ENCODE data around the gene EIF2A. TPM values are rescaled to one million over a fixed set of nuclear protein-coding genes. Genes with fewer than 3 reads are reported as not detected.

Gene EIF2A
- total and polyA plus RNA-seq, 2 of the 13 experiments (the other 11 are each of a cell fraction or from before 2014, with no cell fraction given), result 124 to 139 TPM

DNA sequence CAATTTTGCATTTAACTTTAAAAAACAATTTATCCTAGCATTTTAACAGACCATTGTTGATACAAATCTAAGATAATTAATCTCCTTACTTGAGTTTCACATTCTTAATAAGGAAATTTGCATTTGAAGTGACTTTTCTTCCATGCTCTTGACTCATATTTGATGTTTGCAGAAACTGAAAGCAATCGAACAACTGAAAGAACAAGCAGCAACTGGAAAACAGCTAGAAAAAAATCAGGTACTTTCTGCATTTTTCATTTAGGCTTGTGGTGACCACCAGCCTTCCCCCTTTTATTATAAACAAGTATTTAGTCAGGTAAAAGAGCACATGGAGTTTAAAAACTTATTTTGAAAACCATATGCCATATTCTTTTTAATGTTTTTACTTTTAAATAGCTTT is 36.4 kb downstream of the EIF2A start:
- no peak overlapping the region for H3K4me2 ChIP-seq (ENCODE audit: low read depth, low read length)
- CTCF ChIA-PET (ENCODE audit: low intra/inter-chr PET ratio, low total read pairs), result no interaction called here
- no peak overlapping the region for H2AFZ ChIP-seq (ENCODE audit: low read length)
- H3K36me3 ChIP-seq (replicated peaks in 1 of 2; ENCODE audit: control insufficient read depth in 1 of 2, insufficient read depth in 2 of 2, low read length in 2 of 2), result peaks cover 1 to 54% of the 10 kb centered on the region in 2 experiments; a peak in 3 of 5 replicates
- H3K9me3 ChIP-seq (ENCODE audit: low read length), result no peaks in the 10 kb centered on the region
- H3K27me3 ChIP-seq (ENCODE audit: control insufficient read depth in 1 of 2, insufficient read depth in 2 of 2, low read length in 2 of 2), result no peaks in the 10 kb centered on the region
- H3K4me3 ChIP-seq (replicated peaks in 1 of 3; ENCODE audit: insufficient read depth in 1 of 3, low read depth in 2 of 3, low read length in 3 of 3), result no peak overlapping the region
- DNase-seq (ENCODE audit: low spot score), result no peak
- POLR2A ChIA-PET, result no interaction called here
- no peaks in the 10 kb centered on the region for H3K79me2 ChIP-seq (ENCODE audit: insufficient read depth, low read length)
- no peaks in the 10 kb centered on the region; the same call in 1 of the 2 replicates for H4K20me1 ChIP-seq (ENCODE audit: insufficient read depth, low read length)
- 97% methylated on average over 1 of the region's 1 CpG for WGBS (ENCODE audit: low lambda C conversion rate)
- H3K27ac ChIP-seq (ENCODE audit: extremely low read length, insufficient read depth, low read length), result no peak overlapping the region
- H3K4me1 ChIP-seq (ENCODE audit: insufficient read depth, low read length), result no peaks in the 10 kb centered on the region
- intact Hi-C loops (cut with micrococcal nuclease; ENCODE audit: unreplicated experiment), result no loop called here
- in situ Hi-C loops (cut with HindIII; ENCODE audit: extremely low pct_ligation_motif_present, low pct_unique_long_range_greater_than_20kb), result no loop called here
- no peak for ATAC-seq
- FAIRE-seq, result no peak
- H3K9ac ChIP-seq (ENCODE audit: insufficient read depth, low read depth, low read length), result no peak overlapping the region
- BruUV-seq (replicated peaks), result no TSS peak
- TF ChIP-seq, protein P1, sequence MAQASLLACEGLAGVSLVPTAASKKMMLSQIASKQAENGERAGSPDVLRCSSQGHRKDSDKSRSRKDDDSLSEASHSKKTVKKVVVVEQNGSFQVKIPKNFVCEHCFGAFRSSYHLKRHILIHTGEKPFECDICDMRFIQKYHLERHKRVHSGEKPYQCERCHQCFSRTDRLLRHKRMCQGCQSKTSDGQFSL (CRISPR knock-in tag; IDR thresholded peaks at IDR 0.05), result no peak
- TF ChIP-seq ZNF660 (CRISPR knock-in tag; IDR thresholded peaks at IDR 0.05; ENCODE audit: borderline replicate concordance, low read depth) (no peak), PLRG1 (conservative IDR thresholded peaks at IDR 0.05) (no peak), ZNF18 (CRISPR knock-in tag; IDR thresholded peaks at IDR 0.05; ENCODE audit: insufficient replicate concordance) (no peak), GTF2F1 (IDR thresholded peaks at IDR 0.05; ENCODE audit: low read length) (no peak), ZNF205 (CRISPR knock-in tag; IDR thresholded peaks at IDR 0.05) (no peak), ZC3H4 (CRISPR knock-in tag; IDR thresholded peaks at IDR 0.05; ENCODE audit: borderline replicate concordance) (no peak), ZNF124 (CRISPR knock-in tag; IDR thresholded peaks at IDR 0.05) (no peak), THRA (CRISPR knock-in tag; IDR thresholded peaks at IDR 0.05; ENCODE audit: borderline replicate concordance) (no peak), ZNF207 (IDR thresholded peaks at IDR 0.05; ENCODE audit: borderline replicate concordance) (no peak), PRDM15 (CRISPR knock-in tag; IDR thresholded peaks at IDR 0.05) (no peak), CERS6 (CRISPR knock-in tag; IDR thresholded peaks at IDR 0.05) (no peak), DNMT1 (CRISPR knock-in tag; IDR thresholded peaks at IDR 0.05) (no peak)
- TF ChIP-seq, protein P2, sequence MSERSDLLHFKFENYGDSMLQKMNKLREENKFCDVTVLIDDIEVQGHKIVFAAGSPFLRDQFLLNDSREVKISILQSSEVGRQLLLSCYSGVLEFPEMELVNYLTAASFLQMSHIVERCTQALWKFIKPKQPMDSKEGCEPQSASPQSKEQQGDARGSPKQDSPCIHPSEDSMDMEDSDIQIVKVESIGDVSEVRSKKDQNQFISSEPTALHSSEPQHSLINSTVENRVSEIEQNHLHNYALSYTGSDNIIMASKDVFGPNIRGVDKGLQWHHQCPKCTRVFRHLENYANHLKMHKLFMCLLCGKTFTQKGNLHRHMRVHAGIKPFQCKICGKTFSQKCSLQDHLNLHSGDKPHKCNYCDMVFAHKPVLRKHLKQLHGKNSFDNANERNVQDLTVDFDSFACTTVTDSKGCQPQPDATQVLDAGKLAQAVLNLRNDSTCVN (CRISPR knock-in tag; IDR thresholded peaks at IDR 0.05; ENCODE audit: borderline replicate concordance), result no peak
